Ammon's horn (tissue), 1 donor: Measurements from ENCODE around the gene FGD4.
A peak's percentile ranks its signal among the peaks of the same experiment; 100 is the strongest.

Experiments
- DNase-seq: peaks from one replicate; pipeline ENCODE4 v3.0.0-alpha.2; 2016; ENCODE audit warnings: low spot score

Gene FGD4

GRCh38 chr12:32407795-32408194 lies 8.4 kb downstream of the FGD4 start:
- DNase-seq: no peak

GRCh38 chr12:32413412-32413811 lies 14.1 kb downstream of the FGD4 start:
- DNase-seq: no peak

GRCh38 chr12:32418221-32418620 lies 18.9 kb downstream of the FGD4 start:
- DNase-seq: no peak

- no peak for DNase-seq
Observed at GRCh38 chr12:32418903-32419519, 19.7 kb downstream of the FGD4 start.

- peak; percentile 39 for DNase-seq
Observed at GRCh38 chr12:32419520-32419960, 20.2 kb downstream of the FGD4 start.

GRCh38 chr12:32420356-32420755 lies 21.0 kb downstream of the FGD4 start:
- DNase-seq: no peak

- DNase-seq: no peak
Observed at GRCh38 chr12:32423559-32423958, 24.2 kb downstream of the FGD4 start.

- no peak for DNase-seq
Observed at GRCh38 chr12:32431025-32431424, 31.7 kb downstream of the FGD4 start.

GRCh38 chr12:32435921-32436705 lies 36.8 kb downstream of the FGD4 start:
- DNase-seq: no peak

GRCh38 chr12:32437095-32437515 lies 37.7 kb downstream of the FGD4 start:
- DNase-seq: no peak

- DNase-seq: no peak
Observed at GRCh38 chr12:32440120-32440865, 40.9 kb downstream of the FGD4 start.

GRCh38 chr12:32443491-32443890 lies 44.1 kb downstream of the FGD4 start:
- no peak for DNase-seq

GRCh38 chr12:32444895-32445294 lies 45.5 kb downstream of the FGD4 start:
- no peak for DNase-seq

- no peak for DNase-seq
Observed at GRCh38 chr12:32445356-32445755, 46.0 kb downstream of the FGD4 start.

- no peak for DNase-seq
Observed at GRCh38 chr12:32446316-32447119, 47.2 kb downstream of the FGD4 start.

GRCh38 chr12:32448586-32448985 lies 49.2 kb downstream of the FGD4 start:
- DNase-seq: no peak

- DNase-seq: no peak
Observed at GRCh38 chr12:32450363-32450762, 51.0 kb downstream of the FGD4 start.

GRCh38 chr12:32450768-32451167 lies 51.4 kb downstream of the FGD4 start:
- DNase-seq: no peak

GRCh38 chr12:32451816-32452215 lies 52.5 kb downstream of the FGD4 start:
- no peak for DNase-seq

GRCh38 chr12:32454075-32454474 lies 54.7 kb downstream of the FGD4 start:
- DNase-seq: no peak

GRCh38 chr12:32454866-32455265 lies 55.5 kb downstream of the FGD4 start:
- no peak for DNase-seq

GRCh38 chr12:32455607-32456071 lies 56.3 kb downstream of the FGD4 start:
- peak; percentile 79 for DNase-seq
